GM10847 (cell line): ENCODE results near the gene RPRD1B.

Source experiments
- POLR2A ChIP-seq: IDR thresholded peaks from 2 replicates; pipeline ENCODE4 v1.6.1; 2011; ENCODE audit not compliant: insufficient read length; ENCODE audit errors: extremely low read depth

The RPRD1B gene

GRCh38 chr20:38135651-38136420, 102.3 kb downstream of the RPRD1B start:
- TF ChIP-seq POLR2A = no peak

GRCh38 chr20:38136421-38137245, 103.1 kb downstream of the RPRD1B start:
- TF ChIP-seq POLR2A = no peak

- no peak for TF ChIP-seq POLR2A
These were observed 104.0 kb downstream of the RPRD1B start for GRCh38 chr20:38137441-38138037.

- TF ChIP-seq POLR2A = no peak
These were observed 104.7 kb downstream of the RPRD1B start for GRCh38 chr20:38138086-38138778.

GRCh38 chr20:38139156-38139912, 105.8 kb downstream of the RPRD1B start:
- no peak for TF ChIP-seq POLR2A

GRCh38 chr20:38139977-38140753, 106.6 kb downstream of the RPRD1B start:
- TF ChIP-seq POLR2A = no peak

GRCh38 chr20:38141204-38141888, 107.8 kb downstream of the RPRD1B start:
- no peak for TF ChIP-seq POLR2A
